IPS-20b (cell line): Measurements from ENCODE around the gene TMPRSS9.
"Not testable (repeated sequence)": the region's sequence is repeated elsewhere in the genome, so short reads cannot be mapped to it uniquely, and the experiment has no call there.

ENCODE experiments used
- H3K27ac ChIP-seq: one replicate; pipeline ENCODE4 v1.5.1; 2013; ENCODE audit warnings: low read length
- H3K27me3 ChIP-seq: 2 replicates; pipeline ENCODE4 v1.6.1; 2013; ENCODE audit warnings: mild to moderate bottlenecking, low read length, inconsistent platforms; ENCODE audit not compliant: insufficient read depth
- H3K36me3 ChIP-seq: 2 replicates; pipeline ENCODE4 v1.6.1; 2013; ENCODE audit warnings: low read depth, mild to moderate bottlenecking, inconsistent platforms, low read length, moderate library complexity; ENCODE audit not compliant: insufficient read depth
- H3K4me1 ChIP-seq: 2 replicates; pipeline ENCODE4 v1.6.1; 2013; ENCODE audit warnings: mild to moderate bottlenecking, control low read depth, inconsistent platforms, low read length, moderate library complexity; ENCODE audit not compliant: insufficient read depth
- H3K4me3 ChIP-seq: 2 replicates; pipeline ENCODE4 v1.5.1; 2013; ENCODE audit warnings: mild to moderate bottlenecking, low read length, inconsistent platforms
- H3K9ac ChIP-seq: 2 replicates; pipeline ENCODE4 v1.6.1; 2013; ENCODE audit warnings: low read depth, mild to moderate bottlenecking, inconsistent platforms, low read length, moderate library complexity
- H3K9me3 ChIP-seq: 2 replicates; pipeline ENCODE4 v1.6.1; 2013; ENCODE audit warnings: mild to moderate bottlenecking, low read depth, low read length, inconsistent platforms; ENCODE audit not compliant: insufficient read depth

The TMPRSS9 gene

GRCh38 chr19:2455851-2456570 lies 95.9 kb downstream of the TMPRSS9 start:
- Histone ChIP-seq H3K9me3 (no peaks in the 10 kb centered on the region), H3K27me3 (no peaks in the 10 kb centered on the region), H3K4me3 (peak overlapping the region; percentile 84), H3K36me3 (peaks cover 3% of the 10 kb centered on the region; the same call in 1 of the 2 replicates), H3K9ac (peak overlapping the region; percentile 87), H3K27ac (no peak overlapping the region), H3K4me1 (peaks cover 5% of the 10 kb centered on the region; the same call in 1 of the 2 replicates)

DNA sequence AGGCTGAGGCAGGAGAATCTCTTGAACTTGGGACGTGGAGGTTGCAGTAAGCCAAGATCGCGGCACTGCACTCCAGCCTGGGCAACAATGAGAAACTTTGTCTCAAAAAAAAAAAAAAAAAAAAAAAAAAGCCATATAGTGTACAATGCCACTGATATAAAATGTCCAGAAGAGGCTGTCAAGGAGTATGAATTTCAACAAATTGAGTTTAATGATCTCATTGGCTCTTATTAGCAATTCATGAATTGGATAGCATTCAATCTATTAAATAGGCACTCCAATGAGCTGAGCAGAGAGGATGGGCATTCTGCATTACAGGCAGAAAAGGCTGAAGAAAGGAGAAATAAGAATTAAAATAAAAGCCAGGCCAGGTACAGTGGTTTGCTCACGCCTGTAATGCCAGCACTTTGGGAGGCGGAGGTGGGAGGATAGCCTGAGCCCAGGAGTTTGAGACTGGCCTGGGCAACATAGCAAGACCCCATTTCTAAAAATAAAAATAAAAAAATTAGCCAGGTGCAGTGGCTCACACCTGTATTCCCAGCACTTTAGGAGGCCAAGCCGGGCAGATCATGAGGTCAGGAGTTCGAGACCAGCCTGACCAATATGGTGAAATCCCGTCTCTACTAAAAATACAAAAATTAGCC lies 97.5 kb downstream of the TMPRSS9 start:
- H3K27me3 ChIP-seq = no peaks in the 10 kb centered on the region
- H3K27ac ChIP-seq = no peak overlapping the region
- peak overlapping the region; percentile 65; the same call in 1 of the 2 replicates for H3K9ac ChIP-seq
- H3K4me1 ChIP-seq = peaks cover 5% of the 10 kb centered on the region; the same call in 1 of the 2 replicates
- no peaks in the 10 kb centered on the region for H3K36me3 ChIP-seq
- peak overlapping the region; percentile 60; the same call in 1 of the 2 replicates for H3K4me3 ChIP-seq
- H3K9me3 ChIP-seq = no peaks in the 10 kb centered on the region

GRCh38 chr19:2458054-2458453 lies 98.0 kb downstream of the TMPRSS9 start:
- H3K9ac ChIP-seq = no peak overlapping the region
- H3K4me1 ChIP-seq = peaks cover 5% of the 10 kb centered on the region; the same call in 1 of the 2 replicates
- H3K27me3 ChIP-seq = no peaks in the 10 kb centered on the region
- H3K36me3 ChIP-seq = no peaks in the 10 kb centered on the region
- no peak overlapping the region for H3K4me3 ChIP-seq
- H3K27ac ChIP-seq = no peak overlapping the region
- no peaks in the 10 kb centered on the region for H3K9me3 ChIP-seq

- not testable (repeated sequence) for H3K4me1 ChIP-seq, H3K36me3 ChIP-seq, H3K4me3 ChIP-seq, H3K27me3 ChIP-seq, H3K27ac ChIP-seq, H3K9ac ChIP-seq, H3K9me3 ChIP-seq
Observed at GRCh38 chr19:2458776-2459175, 98.7 kb downstream of the TMPRSS9 start.

- Histone ChIP-seq H3K9ac (no peak overlapping the region), H3K9me3 (no peaks in the 10 kb centered on the region), H3K27ac (no peak overlapping the region), H3K36me3 (no peaks in the 10 kb centered on the region), H3K4me3 (no peak overlapping the region), H3K27me3 (no peaks in the 10 kb centered on the region), H3K4me1 (no peaks in the 10 kb centered on the region)
Observed at GRCh38 chr19:2460245-2460644, 100.2 kb downstream of the TMPRSS9 start.

- Histone ChIP-seq H3K9ac (peak overlapping the region; percentile 74; the same call in 1 of the 2 replicates), H3K36me3 (no peaks in the 10 kb centered on the region), H3K4me3 (peak overlapping the region; percentile 72), H3K27me3 (no peaks in the 10 kb centered on the region), H3K27ac (no peak overlapping the region), H3K9me3 (no peaks in the 10 kb centered on the region), H3K4me1 (no peaks in the 10 kb centered on the region)
Observed at GRCh38 chr19:2461751-2462634, 101.9 kb downstream of the TMPRSS9 start.

DNA sequence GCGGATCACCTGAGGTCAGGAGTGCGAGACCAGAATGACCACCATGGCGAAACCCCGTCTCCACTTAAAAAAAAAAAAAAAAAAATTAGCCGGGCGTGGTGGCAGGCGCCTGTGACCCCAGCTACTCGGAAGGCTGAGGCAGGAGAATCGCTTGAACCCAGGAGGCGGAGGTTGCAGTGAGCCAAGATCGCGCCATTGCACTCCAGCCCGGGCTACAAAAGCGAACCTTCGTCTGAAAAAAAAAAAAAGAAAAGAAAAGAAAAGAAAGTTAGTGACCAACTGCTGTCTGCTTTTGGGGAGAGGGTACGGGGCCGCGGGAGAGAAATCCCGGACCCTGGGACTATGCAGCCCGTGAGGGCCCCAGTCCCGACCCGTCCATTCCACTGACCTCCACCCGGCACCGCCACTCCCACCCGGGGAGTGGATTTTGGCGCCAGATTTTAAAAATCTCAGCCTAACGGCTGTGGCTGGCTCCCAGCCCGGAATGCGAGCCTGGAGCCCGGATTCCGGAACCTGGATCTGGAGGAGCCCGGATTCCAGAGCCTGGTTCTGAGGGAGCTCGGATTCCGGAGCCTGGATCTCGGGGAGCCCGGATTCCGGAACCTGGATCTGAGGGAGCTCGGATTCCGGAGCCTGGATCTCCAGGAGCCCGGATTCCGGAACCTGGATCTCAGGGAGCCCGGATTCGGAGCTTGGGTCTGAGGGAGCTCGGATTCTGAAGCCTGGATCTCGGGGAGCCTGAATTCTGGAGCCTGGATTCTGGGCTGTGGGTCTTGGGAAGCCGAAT lies 102.8 kb downstream of the TMPRSS9 start:
- H3K9ac ChIP-seq = peak overlapping the region; percentile 74; the same call in 1 of the 2 replicates
- H3K4me1 ChIP-seq = no peaks in the 10 kb centered on the region
- H3K36me3 ChIP-seq = no peaks in the 10 kb centered on the region
- H3K9me3 ChIP-seq = no peaks in the 10 kb centered on the region
- H3K27me3 ChIP-seq = no peaks in the 10 kb centered on the region
- H3K4me3 ChIP-seq = peak overlapping the region; percentile 72
- H3K27ac ChIP-seq = no peak overlapping the region

DNA sequence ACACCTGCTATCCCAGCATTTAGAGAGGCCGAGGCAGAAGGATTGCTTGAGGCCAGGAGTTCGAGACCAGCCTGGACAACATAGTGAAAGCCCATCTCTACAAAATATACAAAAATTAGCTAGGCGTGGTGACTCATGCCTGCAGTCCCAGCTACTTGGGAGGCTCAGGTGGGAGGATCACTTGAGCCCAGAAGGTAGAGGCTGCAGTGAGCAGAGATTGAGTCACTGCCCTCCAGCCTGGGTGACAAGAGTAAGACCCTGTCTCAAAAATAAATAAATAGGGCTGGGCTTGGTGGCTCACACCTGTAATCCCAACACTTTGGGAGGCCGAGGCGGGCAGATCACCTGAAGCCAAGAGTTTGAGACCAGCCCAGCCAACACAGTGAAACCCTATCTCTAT lies 103.6 kb downstream of the TMPRSS9 start:
- not testable (repeated sequence) for H3K36me3 ChIP-seq, H3K4me3 ChIP-seq, H3K27me3 ChIP-seq, H3K9me3 ChIP-seq, H3K4me1 ChIP-seq, H3K27ac ChIP-seq
- H3K9ac ChIP-seq = peak overlapping the region; percentile 19; the same call in 1 of the 2 replicates

- Histone ChIP-seq H3K4me1 (no peaks in the 10 kb centered on the region), H3K27me3 (no peaks in the 10 kb centered on the region), H3K27ac (no peak overlapping the region), H3K4me3 (no peak overlapping the region), H3K36me3 (no peaks in the 10 kb centered on the region), H3K9me3 (no peaks in the 10 kb centered on the region), H3K9ac (no peak overlapping the region)
Observed at GRCh38 chr19:2464389-2464788, 104.3 kb downstream of the TMPRSS9 start.

DNA sequence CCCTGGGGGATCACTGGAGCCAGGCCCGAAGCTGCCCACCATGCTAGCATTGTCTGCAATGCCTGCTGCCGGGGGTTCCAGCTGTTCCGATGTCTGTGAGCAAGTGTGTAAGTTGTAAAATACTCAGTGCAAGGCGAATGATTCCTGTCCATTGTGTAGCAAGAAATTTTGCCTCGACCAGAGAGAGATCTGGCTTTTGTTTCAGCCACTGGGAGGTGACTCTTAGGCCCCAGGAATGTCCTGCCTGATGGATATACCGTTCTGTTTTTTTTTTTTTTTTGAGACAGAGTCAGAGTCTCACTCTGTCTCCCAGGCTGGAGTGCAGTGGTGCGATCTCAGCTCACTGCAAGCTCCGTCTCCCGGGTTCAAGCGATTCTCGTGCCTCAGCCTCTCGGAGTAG lies 108.5 kb downstream of the TMPRSS9 start:
- Histone ChIP-seq H3K9ac (no peak overlapping the region), H3K4me1 (no peaks in the 10 kb centered on the region), H3K9me3 (no peaks in the 10 kb centered on the region), H3K27ac (no peak overlapping the region), H3K4me3 (no peak overlapping the region), H3K27me3 (no peaks in the 10 kb centered on the region), H3K36me3 (no peaks in the 10 kb centered on the region)
